ENCODE results near the gene KCNJ10.

DNA sequence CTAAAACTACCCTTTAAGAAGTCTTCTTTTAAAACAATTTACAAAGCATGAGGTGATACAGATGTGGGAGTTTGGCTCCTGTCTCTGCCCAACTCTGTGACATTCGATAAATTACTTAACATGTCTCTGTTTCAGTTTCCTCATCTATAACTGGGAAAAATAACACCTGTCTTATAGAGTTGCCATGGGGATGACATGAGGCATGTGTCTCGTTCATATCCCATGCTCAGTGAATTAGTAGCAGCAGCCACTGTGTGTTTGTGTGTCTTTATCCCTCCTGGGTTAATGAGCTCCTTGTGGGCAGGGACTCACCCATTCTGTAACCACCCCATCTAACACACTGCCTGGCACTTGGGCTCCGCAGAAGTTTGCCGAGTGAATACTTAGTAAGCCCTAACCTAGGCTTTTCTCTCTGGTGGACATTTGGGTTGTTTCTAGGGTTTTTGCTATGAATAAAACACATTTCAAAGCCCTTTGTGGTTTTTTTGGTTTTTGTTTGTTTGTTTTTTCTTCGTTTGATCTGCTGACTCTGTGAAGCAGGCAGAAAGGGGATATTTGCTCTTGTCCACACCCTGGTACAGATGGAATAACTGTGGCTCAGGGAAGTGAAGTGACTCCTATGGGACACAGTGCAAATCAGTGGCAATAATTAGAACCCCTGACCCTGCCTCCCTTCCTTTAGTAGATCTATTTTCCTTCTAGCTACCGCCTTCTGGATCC lies 10.6 kb upstream of the KCNJ10 start:
- TF ChIP-seq, protein P1, sequence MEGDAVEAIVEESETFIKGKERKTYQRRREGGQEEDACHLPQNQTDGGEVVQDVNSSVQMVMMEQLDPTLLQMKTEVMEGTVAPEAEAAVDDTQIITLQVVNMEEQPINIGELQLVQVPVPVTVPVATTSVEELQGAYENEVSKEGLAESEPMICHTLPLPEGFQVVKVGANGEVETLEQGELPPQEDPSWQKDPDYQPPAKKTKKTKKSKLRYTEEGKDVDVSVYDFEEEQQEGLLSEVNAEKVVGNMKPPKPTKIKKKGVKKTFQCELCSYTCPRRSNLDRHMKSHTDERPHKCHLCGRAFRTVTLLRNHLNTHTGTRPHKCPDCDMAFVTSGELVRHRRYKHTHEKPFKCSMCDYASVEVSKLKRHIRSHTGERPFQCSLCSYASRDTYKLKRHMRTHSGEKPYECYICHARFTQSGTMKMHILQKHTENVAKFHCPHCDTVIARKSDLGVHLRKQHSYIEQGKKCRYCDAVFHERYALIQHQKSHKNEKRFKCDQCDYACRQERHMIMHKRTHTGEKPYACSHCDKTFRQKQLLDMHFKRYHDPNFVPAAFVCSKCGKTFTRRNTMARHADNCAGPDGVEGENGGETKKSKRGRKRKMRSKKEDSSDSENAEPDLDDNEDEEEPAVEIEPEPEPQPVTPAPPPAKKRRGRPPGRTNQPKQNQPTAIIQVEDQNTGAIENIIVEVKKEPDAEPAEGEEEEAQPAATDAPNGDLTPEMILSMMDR (tag by site-specific recombination; IDR thresholded peaks at IDR 0.05) = no peak
- TF ChIP-seq, protein P2, sequence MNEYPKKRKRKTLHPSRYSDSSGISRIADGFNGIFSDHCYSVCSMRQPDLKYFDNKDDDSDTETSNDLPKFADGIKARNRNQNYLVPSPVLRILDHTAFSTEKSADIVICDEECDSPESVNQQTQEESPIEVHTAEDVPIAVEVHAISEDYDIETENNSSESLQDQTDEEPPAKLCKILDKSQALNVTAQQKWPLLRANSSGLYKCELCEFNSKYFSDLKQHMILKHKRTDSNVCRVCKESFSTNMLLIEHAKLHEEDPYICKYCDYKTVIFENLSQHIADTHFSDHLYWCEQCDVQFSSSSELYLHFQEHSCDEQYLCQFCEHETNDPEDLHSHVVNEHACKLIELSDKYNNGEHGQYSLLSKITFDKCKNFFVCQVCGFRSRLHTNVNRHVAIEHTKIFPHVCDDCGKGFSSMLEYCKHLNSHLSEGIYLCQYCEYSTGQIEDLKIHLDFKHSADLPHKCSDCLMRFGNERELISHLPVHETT (tag by site-specific recombination; IDR thresholded peaks at IDR 0.05) = no peak
- TF ChIP-seq, protein P3, sequence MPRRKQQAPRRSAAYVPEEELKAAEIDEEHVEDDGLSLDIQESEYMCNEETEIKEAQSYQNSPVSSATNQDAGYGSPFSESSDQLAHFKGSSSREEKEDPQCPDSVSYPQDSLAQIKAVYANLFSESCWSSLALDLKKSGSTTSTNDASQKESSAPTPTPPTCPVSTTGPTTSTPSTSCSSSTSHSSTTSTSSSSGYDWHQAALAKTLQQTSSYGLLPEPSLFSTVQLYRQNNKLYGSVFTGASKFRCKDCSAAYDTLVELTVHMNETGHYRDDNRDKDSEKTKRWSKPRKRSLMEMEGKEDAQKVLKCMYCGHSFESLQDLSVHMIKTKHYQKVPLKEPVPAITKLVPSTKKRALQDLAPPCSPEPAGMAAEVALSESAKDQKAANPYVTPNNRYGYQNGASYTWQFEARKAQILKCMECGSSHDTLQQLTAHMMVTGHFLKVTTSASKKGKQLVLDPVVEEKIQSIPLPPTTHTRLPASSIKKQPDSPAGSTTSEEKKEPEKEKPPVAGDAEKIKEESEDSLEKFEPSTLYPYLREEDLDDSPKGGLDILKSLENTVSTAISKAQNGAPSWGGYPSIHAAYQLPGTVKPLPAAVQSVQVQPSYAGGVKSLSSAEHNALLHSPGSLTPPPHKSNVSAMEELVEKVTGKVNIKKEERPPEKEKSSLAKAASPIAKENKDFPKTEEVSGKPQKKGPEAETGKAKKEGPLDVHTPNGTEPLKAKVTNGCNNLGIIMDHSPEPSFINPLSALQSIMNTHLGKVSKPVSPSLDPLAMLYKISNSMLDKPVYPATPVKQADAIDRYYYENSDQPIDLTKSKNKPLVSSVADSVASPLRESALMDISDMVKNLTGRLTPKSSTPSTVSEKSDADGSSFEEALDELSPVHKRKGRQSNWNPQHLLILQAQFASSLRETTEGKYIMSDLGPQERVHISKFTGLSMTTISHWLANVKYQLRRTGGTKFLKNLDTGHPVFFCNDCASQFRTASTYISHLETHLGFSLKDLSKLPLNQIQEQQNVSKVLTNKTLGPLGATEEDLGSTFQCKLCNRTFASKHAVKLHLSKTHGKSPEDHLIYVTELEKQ (tag by site-specific recombination; IDR thresholded peaks at IDR 0.05; ENCODE audit: borderline replicate concordance) = no peak
- TF ChIP-seq TRIM28 (IDR thresholded peaks at IDR 0.05; ENCODE audit: borderline replicate concordance, low read length) = no peak
- no peak for TF ChIP-seq ZNF175 (tag by site-specific recombination; IDR thresholded peaks at IDR 0.05)
- no peak for TF ChIP-seq ZNF24 (tag by site-specific recombination; IDR thresholded peaks at IDR 0.05)
- no peak for TF ChIP-seq PRDM1 (tag by site-specific recombination; IDR thresholded peaks at IDR 0.05)
